Measurements from ENCODE around the gene SPATA45. TPM values are rescaled to one million over a fixed set of nuclear protein-coding genes. Genes with fewer than 3 reads are reported as not detected.
"Not testable (repeated sequence)": the region's sequence is repeated elsewhere in the genome, so short reads cannot be mapped to it uniquely, and the experiment has no call there.

Gene SPATA45
- total RNA-seq, 4 donors from 2014 or later, result not detected

- Histone ChIP-seq H3K36me3 (peaks cover 0 to 53% (median 0%) of the 10 kb centered on the region in 3 donors), H3K27me3 (no peaks in the 10 kb centered on the region), H3K4me3 (no peak overlapping the region), H3K4me1 (no peaks in the 10 kb centered on the region), H3K9me3 (no peaks in the 10 kb centered on the region), H3K27ac (no peak overlapping the region)
- TF ChIP-seq POLR2A (IDR thresholded peaks at IDR 0.05) (no peak), EP300 (IDR thresholded peaks at IDR 0.05) (no peak), CTCF (IDR thresholded peaks at IDR 0.05) (no peak)
- WGBS, 2 donors, result 73 to 77% methylated on average over 2 of the region's 2 CpGs
- DNase-seq (ENCODE audit: low spot score in 2 of 2), result no peak
Measured at GRCh38 chr1:212873518-212873917, 26.1 kb upstream of the SPATA45 start.

- Histone ChIP-seq H3K9me3 (no peaks in the 10 kb centered on the region), H3K36me3 (peaks cover 0 to 59% (median 0%) of the 10 kb centered on the region in 3 donors), H3K27me3 (no peaks in the 10 kb centered on the region), H3K4me3 (no peak overlapping the region), H3K4me1 (no peaks in the 10 kb centered on the region), H3K27ac (no peak overlapping the region)
- TF ChIP-seq CTCF (IDR thresholded peaks at IDR 0.05) (no peak), EP300 (IDR thresholded peaks at IDR 0.05) (no peak), POLR2A (IDR thresholded peaks at IDR 0.05) (no peak)
- DNase-seq (ENCODE audit: low spot score in 2 of 2), result no peak
- 6 to 100% methylated on average over 1 of the region's 1 CpG for whole genome bisulfite sequencing, 2 donors
Measured at GRCh38 chr1:212871976-212872375, 24.5 kb upstream of the SPATA45 start.

GRCh38 chr1:212867192-212867591 lies 19.7 kb upstream of the SPATA45 start:
- TF ChIP-seq EP300 (IDR thresholded peaks at IDR 0.05) (no peak), CTCF (IDR thresholded peaks at IDR 0.05) (no peak), POLR2A (IDR thresholded peaks at IDR 0.05) (no peak)
- WGBS, 2 donors, result 97 to 98% methylated on average over 1 of the region's 1 CpG

GRCh38 chr1:212864201-212864600 lies 16.8 kb upstream of the SPATA45 start:
- TF ChIP-seq EP300 (IDR thresholded peaks at IDR 0.05) (no peak), POLR2A (IDR thresholded peaks at IDR 0.05) (no peak), CTCF (IDR thresholded peaks at IDR 0.05) (no peak)
- H3K9me3 ChIP-seq, result no peaks in the 10 kb centered on the region

More at GRCh38 chr1:212867192-212867591, 19.7 kb upstream of the SPATA45 start:
- no peak for DNase-seq (ENCODE audit: low spot score in 2 of 2)
- Histone ChIP-seq H3K4me3 (no peak overlapping the region), H3K9me3 (no peaks in the 10 kb centered on the region), H3K27ac (no peak overlapping the region), H3K36me3 (peaks cover 0 to 29% (median 0%) of the 10 kb centered on the region in 3 donors), H3K4me1 (no peaks in the 10 kb centered on the region), H3K27me3 (no peaks in the 10 kb centered on the region)

GRCh38 chr1:212863345-212863744 lies 15.9 kb upstream of the SPATA45 start:
- peaks cover 3 to 25% (median 11%) of the 10 kb centered on the region in 4 donors for H3K4me1 ChIP-seq
- not testable (repeated sequence) for H3K9me3 ChIP-seq; DNase-seq (ENCODE audit: low spot score in 2 of 2); H3K27ac ChIP-seq; H3K27me3 ChIP-seq; H3K4me3 ChIP-seq
- peaks cover 0 to 28% (median 0%) of the 10 kb centered on the region in 3 donors for H3K36me3 ChIP-seq
- WGBS, 2 donors, result 83 to 88% methylated on average over 10 of the region's 10 CpGs

More at GRCh38 chr1:212864201-212864600, 16.8 kb upstream of the SPATA45 start:
- 85 to 88% methylated on average over 4 of the region's 4 CpGs for WGBS, 2 donors
- Histone ChIP-seq H3K36me3 (peaks cover 0 to 32% (median 0%) of the 10 kb centered on the region in 3 donors), H3K4me1 (peaks cover 3 to 20% (median 6%) of the 10 kb centered on the region in 4 donors), H3K27ac (no peak overlapping the region), H3K27me3 (no peaks in the 10 kb centered on the region), H3K4me3 (no peak overlapping the region)
- no peak for DNase-seq (ENCODE audit: low spot score in 2 of 2)
